K562 (cell line): ENCODE results near the gene RGS7. TPM values are rescaled to one million over a fixed set of nuclear protein-coding genes. Genes with fewer than 3 reads are reported as not detected.

Experiments
- ATAC-seq: fragments of 200-7000 bp; cut with Tn5 transposase; 3 replicates; pipeline ENCODE4 v1.9.1; 2020; ENCODE audit warnings: moderate library complexity
- BruUV-seq: library from RNA; stranded (reverse); fragments of 400-500 nt; replicated peaks from 2 replicates; lab custom pipeline; 2021; lab: Mats Ljungman, UMichigan
- CTCF ChIA-PET: fragments of 300-600 bp; formaldehyde crosslinking; extraction: SDS; loops from one replicate; lab custom pipeline; 2021; ENCODE audit warnings: low intra/inter-chr PET ratio; lab: Yijun Ruan, JAX
- POLR2A ChIA-PET: fragments of 300-600, 350-650 bp; sonication (Branson Sonifier 250); formaldehyde crosslinking; extraction: SDS; loops from one replicate; lab custom pipeline; 2021; ENCODE audit warnings: antibody characterized with exemption, inconsistent platforms; lab: Yijun Ruan, JAX
- DNase-seq, 4 experiments: peaks; one replicate each; pipeline versions ENCODE4 v3.0.0 to v3.0.0-alpha.2; 2011 to 2018; ENCODE audit warnings: low spot score in 3 of 4, mixed read lengths in 3 of 4; ENCODE audit errors: extremely low read depth in 1 of 4
- FAIRE-seq: peaks from 2 replicates; lab custom pipeline; 2011; peaks lifted over from hg19 to GRCh38; lab: Jason Lieb, UNC
- H2AFZ ChIP-seq: 2 replicates; pipeline ENCODE4 v1.6.0; 2011; ENCODE audit warnings: low read depth, low read length, control low read depth, inconsistent platforms
- H3K27ac ChIP-seq: fragments of 200-600 bp; 3 replicates; pipeline ENCODE4 v1.8.0; 2011; ENCODE audit warnings: low read depth, mild to moderate bottlenecking, control low read depth, inconsistent platforms, low read length, moderate library complexity, mixed read lengths; ENCODE audit errors: extremely low read depth
- H3K27me3 ChIP-seq, 2 experiments: fragments of 300-600 bp in 1 of 2; 2 replicates in 1 of 2; 3 replicates in 1 of 2; pipeline versions ENCODE4 v1.6.0 to v1.8.0; 2011; ENCODE audit warnings: inconsistent platforms in 2 of 2, low read length in 2 of 2, mild to moderate bottlenecking in 1 of 2, mixed read lengths in 1 of 2, moderate library complexity in 1 of 2; ENCODE audit not compliant: control insufficient read depth in 2 of 2, insufficient read depth in 2 of 2
- H3K36me3 ChIP-seq: fragments of 300-600 bp; 3 replicates; pipeline ENCODE4 v1.8.0; 2011; ENCODE audit warnings: mild to moderate bottlenecking, low read length, inconsistent platforms; ENCODE audit not compliant: control insufficient read depth, insufficient read depth
- H3K4me1 ChIP-seq, 2 experiments: fragments of 200-600 bp in 1 of 2; replicated peaks in 1 of 2; 2 replicates in 1 of 2; 3 replicates in 1 of 2; pipeline versions ENCODE4 v1.5.1 to v1.8.0; 2011; ENCODE audit warnings: inconsistent platforms in 2 of 2, low read length in 2 of 2, mild to moderate bottlenecking in 1 of 2, mixed read lengths in 1 of 2, moderate library complexity in 1 of 2; ENCODE audit not compliant: control insufficient read depth in 2 of 2, insufficient read depth in 2 of 2
- H3K4me2 ChIP-seq: 2 replicates; pipeline ENCODE4 v1.6.1; 2011; ENCODE audit warnings: low read length, control low read depth, inconsistent platforms, mixed read lengths; ENCODE audit not compliant: insufficient read depth
- H3K4me3 ChIP-seq: fragments of 200-600 bp; sonication (generic), shearing (Covaris generic); 2 replicates; pipeline ENCODE4 v1.5.1; 2016; ENCODE audit warnings: control low read depth, inconsistent platforms
- H3K79me2 ChIP-seq: fragments of 200-600 bp; 3 replicates; pipeline ENCODE4 v1.8.0; 2011; ENCODE audit warnings: low read length, inconsistent platforms; ENCODE audit not compliant: control insufficient read depth, insufficient read depth
- H3K9ac ChIP-seq, 2 experiments: 2 replicates each; pipeline versions ENCODE4 v1.6.0 to v1.6.1; 2011; ENCODE audit warnings: low read depth in 2 of 2, low read length in 2 of 2, control low read depth in 1 of 2, inconsistent platforms in 1 of 2, mild to moderate bottlenecking in 1 of 2, mixed read lengths in 1 of 2; ENCODE audit not compliant: insufficient read depth in 1 of 2
- H3K9me1 ChIP-seq: one replicate; pipeline ENCODE4 v1.6.0; 2011; ENCODE audit warnings: inconsistent platforms, mild to moderate bottlenecking, low read length, moderate library complexity; ENCODE audit not compliant: control insufficient read depth, insufficient read depth
- H3K9me3 ChIP-seq: replicated peaks from 2 replicates; pipeline ENCODE4 v1.5.1; 2011; ENCODE audit warnings: low read depth, low read length, inconsistent platforms; ENCODE audit not compliant: control insufficient read depth, insufficient read depth
- H4K20me1 ChIP-seq: replicated peaks from 2 replicates; pipeline ENCODE4 v1.6.1; 2011; ENCODE audit warnings: low read length, inconsistent platforms, mixed read lengths; ENCODE audit not compliant: control insufficient read depth, insufficient read depth
- ARID1B ChIP-seq: fragments of 450-650 bp; IDR thresholded peaks from 2 replicates; pipeline ENCODE4 v1.6.1; 2016; ENCODE audit warnings: antibody characterized with exemption, mild to moderate bottlenecking, inconsistent platforms
- CREB1 ChIP-seq, 2 experiments: sonication (generic) in 1 of 2; formaldehyde crosslinking in 1 of 2; IDR thresholded peaks; 2 replicates each; pipeline versions ENCODE4 v1.6.1 to v1.8.0; 2012 to 2022; ENCODE audit warnings: inconsistent platforms in 1 of 2, mild to moderate bottlenecking in 1 of 2, missing genetic modification reagents in 1 of 2, moderate library complexity in 1 of 2
- E2F5 ChIP-seq: sonication (generic); formaldehyde crosslinking; IDR thresholded peaks from 2 replicates; pipeline ENCODE4 v1.8.0; 2022; ENCODE audit warnings: mild to moderate bottlenecking, missing genetic modification reagents
- RFX5 ChIP-seq: IDR thresholded peaks from 2 replicates; pipeline ENCODE4 v1.6.1; 2011; ENCODE audit warnings: low read depth, mild to moderate bottlenecking, improper control_type of control experiment, low read length
- ZFP30 ChIP-seq: fragments of 250-450 bp; sonication (Bioruptor Pico); IDR thresholded peaks from 2 replicates; pipeline ENCODE4 v1.8.0; 2022; ENCODE audit warnings: moderate library complexity, mild to moderate bottlenecking, inconsistent platforms, borderline replicate concordance
- ZNF239 ChIP-seq: fragments of 250-450 bp; sonication (Bioruptor Pico); IDR thresholded peaks from 2 replicates; pipeline ENCODE4 v1.4.0; 2020; ENCODE audit warnings: mild to moderate bottlenecking
- ZNF561 ChIP-seq: fragments of 450-650 bp; formaldehyde crosslinking; conservative IDR thresholded peaks from 2 replicates; pipeline ENCODE4 v1.4.0; 2020; ENCODE audit warnings: mild to moderate bottlenecking, moderate library complexity
- ZNF764 ChIP-seq: fragments of 250-450 bp; sonication (Bioruptor Pico); IDR thresholded peaks from 2 replicates; pipeline ENCODE4 v1.4.0; 2020; ENCODE audit warnings: low read depth, mild to moderate bottlenecking, moderate library complexity
- WGBS: fragments of 100-300 bp; shearing (Covaris generic); methylation state at CpG from one replicate; pipeline ENCODE4 v1.1.6; 2016; ENCODE audit warnings: low coverage, mixed read lengths; ENCODE audit not compliant: insufficient coverage; ENCODE audit errors: missing lambda C conversion rate; 5-methylcytosine and 5-hydroxymethylcytosine counted together
- in situ Hi-C: fragments of 300-500 bp; cut with MboI; formaldehyde crosslinking; loops from 4 replicates; pipeline ENCODE4 v1.15.0; 2018; ENCODE audit warnings: inconsistent platforms, mixed read lengths
- intact Hi-C: fragments of 100-400 bp; cut with micrococcal nuclease; formaldehyde crosslinking; loops from 2 replicates; pipeline ENCODE4 v1.14.2; 2022
- polyA plus RNA-seq, 8 experiments: library from polyadenylated mRNA; depleted of rRNA in 4 of 8; stranded (reverse) in 5 of 8; unstranded in 3 of 8; fragments of >200 nt; fragmentation: Nextera tagmentation in 2 of 8; fragmentation: Illumina TruSeq in 1 of 8; extraction: Ambion mirVana in 2 of 8; extraction: Trizol in 1 of 8; gene quantifications; 2 replicates each; pipeline versions ENCODE4 v1.2.1 to v1.2.3, GENCODE V29; 2011 to 2014; ENCODE audit warnings: inconsistent platforms in 1 of 8, missing spikeins in 1 of 8
- total RNA-seq, 7 experiments: library from RNA; depleted of rRNA in 6 of 7; stranded (reverse); fragments of >200 nt in 6 of 7; fragmentation: Illumina TruSeq in 2 of 7; extraction: Trizol in 2 of 7; gene quantifications; 2 replicates each; pipeline versions ENCODE4 v1.2.1 to v1.2.3, GENCODE V29; 2011 to 2021; ENCODE audit warnings: low replicate concordance in 1 of 7

RGS7 gene
- total and polyA plus RNA-seq, 9 of the 15 experiments (the other 6 are each of a cell fraction or from before 2014, with no cell fraction given), result not detected

- no peaks in the 10 kb centered on the region for H3K79me2 ChIP-seq
- H3K9me3 ChIP-seq, result no peaks in the 10 kb centered on the region; the same call in 1 of the 2 replicates
- FAIRE-seq (no peak), ATAC-seq (no peak), DNase-seq (no peak)
- no peak overlapping the region for H3K27ac ChIP-seq
- no peak for TF ChIP-seq E2F5 (CRISPR knock-in tag)
- no peak for TF ChIP-seq ARID1B
- no peak for TF ChIP-seq ZFP30 (CRISPR knock-in tag)
- no peak for TF ChIP-seq ZNF561
- TF ChIP-seq CREB1 (IDR thresholded peaks at IDR 0.05), result no peak
- no peak for TF ChIP-seq CREB1 (CRISPR knock-in tag; IDR thresholded peaks at IDR 0.05)
- no peak for TF ChIP-seq RFX5
- no peak for TF ChIP-seq ZNF764
- no peak for TF ChIP-seq ZNF239 (CRISPR knock-in tag)
- intact Hi-C loops (no loop called here), in situ Hi-C loops (no loop called here)
- no peak overlapping the region for H3K4me2 ChIP-seq
- H3K4me3 ChIP-seq, result no peak overlapping the region
- CTCF ChIA-PET, result no interaction called here
- H4K20me1 ChIP-seq, result no peaks in the 10 kb centered on the region
- H3K36me3 ChIP-seq, result no peaks in the 10 kb centered on the region
- no peaks in the 10 kb centered on the region for H3K9me1 ChIP-seq
- no peak overlapping the region for H3K9ac ChIP-seq
- H3K4me1 ChIP-seq, result no peaks in the 10 kb centered on the region
- WGBS, result 0% methylated on average over 8 of the region's 8 CpGs
- BruUV-seq, result no TSS peak
- H2AFZ ChIP-seq, result no peak overlapping the region
- H3K27me3 ChIP-seq, result no peaks in the 10 kb centered on the region
- POLR2A ChIA-PET, result no interaction called here
Measured at GRCh38 chr1:241186716-241187115, 170.3 kb downstream of the RGS7 start.
